Kasumi-1 (cell line): ENCODE measurements around the gene PARP15.
"Not testable (repeated sequence)": the region's sequence is repeated elsewhere in the genome, so short reads cannot be mapped to it uniquely, and the experiment has no call there.

Experiments
- DNase-seq, 2 experiments: peaks; one replicate each; lab custom pipeline; 2025; lab: John Stamatoyannopoulos, UW

The PARP15 gene

DNA sequence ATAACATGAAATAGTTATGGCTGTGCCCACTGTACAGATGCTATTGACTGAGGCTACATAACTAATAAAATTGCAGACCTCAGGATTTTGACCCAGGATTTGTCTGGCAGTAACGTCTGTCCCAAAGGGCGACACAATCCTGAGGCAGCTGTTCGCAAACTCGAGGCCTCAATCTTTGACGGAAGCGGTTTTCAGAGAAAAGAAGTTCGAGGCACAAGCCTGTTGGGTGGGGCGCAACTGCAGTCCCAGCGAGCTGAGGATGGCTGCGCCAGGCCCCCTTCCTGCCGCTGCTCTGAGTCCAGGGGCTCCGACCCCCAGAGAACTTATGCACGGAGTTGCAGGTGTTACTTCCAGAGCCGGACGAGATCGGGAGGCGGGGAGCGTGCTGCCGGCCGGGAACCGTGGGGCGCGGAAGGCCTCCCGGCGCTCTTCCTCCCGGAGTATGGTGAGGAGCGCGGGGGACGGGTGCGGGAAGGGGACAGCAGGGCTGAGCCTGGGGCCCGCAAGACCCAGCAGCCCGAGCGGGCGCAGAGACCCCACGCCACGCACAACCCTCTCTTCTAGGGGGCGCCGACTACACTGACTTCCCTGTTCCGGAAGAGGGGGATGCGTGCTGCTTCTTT lies at the start of gene PARP15:
Gene PARP15, plus strand, starts transcription at position 242 of the 623 bp plus-strand sequence. Its CDS starts 18 bp downstream, at position 260.
- DNase-seq: peak; percentile 50 to 55

GRCh38 chr3:122530164-122530563 lies 47.3 kb upstream of the PARP15 start:
- no peak for DNase-seq

GRCh38 chr3:122533480-122533879 lies 44.0 kb upstream of the PARP15 start:
- DNase-seq: no peak

DNA sequence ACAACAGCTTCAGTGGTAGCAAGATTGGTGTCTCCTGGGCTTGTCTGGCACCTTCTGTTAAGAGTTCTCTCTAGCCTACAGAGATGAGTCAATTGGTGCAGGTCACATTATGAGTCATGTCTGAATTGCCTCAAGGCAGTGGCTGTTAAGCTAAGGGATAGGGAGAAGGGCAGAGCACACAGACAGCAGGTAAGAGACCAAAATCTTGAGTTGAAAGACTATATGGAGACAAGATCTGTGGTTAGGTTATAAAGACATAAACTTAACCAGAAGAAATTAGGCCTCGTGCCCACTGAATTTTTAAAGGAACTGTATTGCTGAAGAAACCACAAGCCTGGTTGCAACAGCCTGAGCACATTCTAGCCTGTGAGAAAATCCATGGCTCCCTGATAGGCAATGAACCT lies 43.5 kb upstream of the PARP15 start:
- peak; percentile 69 to 80 for DNase-seq

DNA sequence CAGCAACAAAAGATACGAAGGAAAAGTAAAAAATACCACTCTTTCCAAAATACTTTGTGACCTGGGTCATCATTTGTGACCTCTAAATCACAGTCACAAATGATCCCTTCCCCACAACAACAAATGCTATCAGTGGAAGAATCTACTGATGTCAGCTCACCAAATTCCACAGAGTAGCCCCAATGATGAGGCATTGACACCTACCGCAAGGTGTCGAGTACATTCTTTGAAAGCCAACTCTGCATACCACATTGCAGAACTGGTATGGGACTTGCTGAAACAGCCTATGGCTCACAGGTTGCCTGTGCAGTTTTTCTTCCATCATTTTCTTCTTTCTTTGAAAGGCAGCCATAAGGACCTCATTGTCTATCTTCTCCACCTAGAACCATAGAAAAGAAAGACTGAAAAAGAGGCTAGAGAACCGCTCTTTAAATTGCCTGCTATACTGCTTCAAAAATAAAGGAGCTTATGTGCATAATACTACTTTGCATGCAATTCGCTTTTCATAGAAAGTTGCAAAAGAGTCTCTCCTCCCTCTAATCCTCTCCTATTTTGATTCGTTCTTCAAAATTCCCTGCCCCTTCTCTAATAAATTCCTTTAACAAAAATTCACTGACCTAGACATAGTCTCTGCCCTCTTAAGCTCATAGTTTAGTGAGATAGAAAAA lies 41.4 kb upstream of the PARP15 start:
- DNase-seq: no peak

- DNase-seq: no peak
Observed at GRCh38 chr3:122536632-122537001, 40.8 kb upstream of the PARP15 start.

DNA sequence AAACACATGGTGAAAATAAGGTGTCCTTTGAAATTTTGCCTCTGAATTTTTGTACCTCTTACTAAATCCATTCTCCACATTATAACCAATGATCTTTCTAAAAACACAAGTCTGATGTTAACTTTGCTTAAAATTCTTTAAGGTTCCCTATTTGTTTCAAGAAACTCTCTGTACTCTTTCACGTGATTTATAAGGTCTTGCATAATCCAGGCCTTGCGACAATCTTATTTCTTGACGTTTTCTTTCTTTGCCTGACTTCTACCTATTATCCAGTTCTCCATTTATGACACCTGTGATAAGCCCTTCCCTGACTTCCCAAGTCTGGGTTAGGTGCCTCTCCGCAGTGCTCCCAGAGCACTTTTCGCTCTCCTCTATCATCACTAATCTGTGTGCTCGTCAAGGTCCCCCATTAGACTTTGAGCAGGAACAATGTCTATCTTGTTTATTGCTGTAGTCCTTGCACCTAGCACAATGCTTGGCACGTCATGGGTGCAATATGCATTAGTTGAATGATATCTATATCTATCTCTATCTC lies 38.4 kb upstream of the PARP15 start:
- no peak for DNase-seq

DNA sequence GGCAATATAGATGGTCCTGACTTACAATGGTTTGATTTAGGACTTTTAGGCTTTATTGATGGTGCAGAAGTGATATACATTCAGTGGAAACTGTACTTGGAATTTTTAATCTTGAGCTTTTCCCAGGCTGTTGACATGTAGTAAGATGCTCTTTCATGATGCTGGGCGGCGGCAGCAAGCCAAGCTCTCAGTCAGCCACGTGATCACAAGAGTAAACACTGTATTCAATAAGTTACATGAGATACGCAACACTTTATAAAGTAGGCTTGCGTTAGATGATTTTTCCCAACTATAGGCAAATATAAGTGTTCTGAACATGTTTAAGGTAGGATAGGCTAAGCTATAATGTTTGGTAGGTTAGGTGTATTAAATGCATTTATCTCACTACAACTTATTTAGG lies 31.3 kb upstream of the PARP15 start:
- no peak for DNase-seq

DNA sequence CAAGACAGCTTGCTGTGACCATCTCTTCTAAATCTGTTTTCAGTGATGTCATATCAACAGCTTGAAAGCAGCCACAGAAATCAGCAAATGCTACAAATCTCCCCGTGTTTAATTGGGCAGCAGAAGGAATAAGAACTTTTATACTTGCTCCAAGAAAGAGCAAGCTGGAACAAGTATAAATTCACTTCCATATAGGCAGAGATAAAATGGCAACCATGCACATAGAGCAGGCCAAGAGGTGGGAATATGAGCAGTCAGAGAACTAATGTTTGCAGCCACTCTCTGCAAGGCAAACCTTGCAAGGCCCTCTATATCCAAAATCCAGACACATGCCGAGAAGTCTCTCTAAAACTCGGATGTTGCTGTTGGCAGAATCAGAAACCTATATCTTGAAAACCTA lies 29.4 kb upstream of the PARP15 start:
- DNase-seq: no peak

- no peak for DNase-seq
Observed at GRCh38 chr3:122548619-122549018, 28.8 kb upstream of the PARP15 start.

- DNase-seq: no peak
Observed at GRCh38 chr3:122553171-122553570, 24.3 kb upstream of the PARP15 start.

DNA sequence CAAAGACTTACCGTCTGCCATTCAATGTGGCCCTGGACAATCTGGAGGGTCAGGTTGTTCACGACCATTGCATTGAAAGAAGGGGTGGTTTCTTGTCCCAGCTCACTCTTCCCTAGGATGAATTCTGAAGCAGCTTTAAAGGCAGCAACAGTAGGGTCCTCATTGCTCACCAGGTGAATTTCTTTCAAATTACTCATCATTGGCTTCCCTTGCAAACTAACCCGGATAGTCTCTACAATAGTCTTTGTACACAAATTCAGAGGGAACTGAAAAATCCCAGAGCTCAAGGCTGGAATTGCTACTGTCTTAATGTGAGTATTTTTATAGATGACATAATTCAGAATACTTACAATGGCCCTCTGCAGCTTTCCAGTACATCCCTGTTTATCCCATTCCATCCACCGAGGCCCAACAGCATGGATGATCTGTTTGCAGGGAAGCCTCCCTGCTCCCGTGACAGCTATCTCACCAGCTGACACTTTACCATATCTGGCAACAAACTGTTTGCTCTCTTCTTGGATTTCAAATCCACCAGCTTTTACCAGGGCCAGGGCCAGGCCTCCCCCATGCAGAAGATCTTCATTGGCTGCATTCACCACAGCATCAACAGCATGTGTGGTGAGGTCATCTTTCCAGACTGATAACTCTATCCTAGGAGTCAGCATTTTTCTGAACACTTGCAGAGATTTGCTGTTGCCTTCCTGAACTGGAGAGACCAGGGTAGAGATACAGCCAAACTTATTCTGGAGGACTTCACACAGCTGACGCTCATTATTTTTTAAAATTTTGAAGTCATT lies 22.0 kb upstream of the PARP15 start:
- no peak for DNase-seq

- DNase-seq: no peak
Observed at GRCh38 chr3:122557356-122557755, 20.1 kb upstream of the PARP15 start.

DNA sequence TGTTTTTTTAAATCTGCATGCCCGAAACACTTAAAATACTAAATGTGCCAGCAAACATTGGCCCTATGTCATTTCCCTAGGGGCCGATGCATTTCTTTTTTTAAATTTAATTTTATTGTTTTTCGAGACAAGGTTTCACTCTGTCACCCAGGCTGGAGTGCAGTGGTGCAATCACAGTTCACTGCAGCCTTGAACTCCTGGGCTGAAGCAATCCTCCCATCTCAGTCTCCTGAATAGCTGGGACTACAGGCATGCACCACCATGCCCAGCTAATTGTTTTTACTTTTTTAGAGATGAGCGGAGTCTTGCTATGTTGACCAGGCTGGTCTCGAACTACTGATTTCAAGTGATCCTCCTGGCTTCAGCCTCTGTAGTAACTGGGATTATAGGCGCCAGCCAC lies 18.8 kb upstream of the PARP15 start:
- DNase-seq: no peak

GRCh38 chr3:122559906-122560305 lies 17.5 kb upstream of the PARP15 start:
- peak in 1 of 2 experiments; percentile 5 for DNase-seq

DNA sequence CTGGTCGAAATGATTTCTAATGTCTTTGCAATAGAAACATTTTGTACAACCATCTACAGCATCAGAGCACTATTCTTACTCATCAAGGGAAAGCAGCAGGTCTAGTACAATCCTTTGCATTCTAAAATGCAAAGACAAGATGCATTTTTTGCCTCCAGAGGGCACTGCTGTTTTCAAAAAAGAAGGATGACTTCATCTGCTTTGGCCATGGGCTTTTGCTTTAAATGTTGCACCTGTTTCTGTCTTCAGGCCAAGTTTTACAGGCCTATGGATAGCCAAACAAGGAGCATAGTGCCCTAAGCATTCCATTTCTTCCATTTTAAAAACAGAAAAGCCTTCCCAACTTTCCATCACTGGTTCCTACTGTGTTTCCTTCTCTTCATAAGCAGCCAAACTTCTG lies 16.8 kb upstream of the PARP15 start:
- DNase-seq: peak; percentile 71 to 76

DNA sequence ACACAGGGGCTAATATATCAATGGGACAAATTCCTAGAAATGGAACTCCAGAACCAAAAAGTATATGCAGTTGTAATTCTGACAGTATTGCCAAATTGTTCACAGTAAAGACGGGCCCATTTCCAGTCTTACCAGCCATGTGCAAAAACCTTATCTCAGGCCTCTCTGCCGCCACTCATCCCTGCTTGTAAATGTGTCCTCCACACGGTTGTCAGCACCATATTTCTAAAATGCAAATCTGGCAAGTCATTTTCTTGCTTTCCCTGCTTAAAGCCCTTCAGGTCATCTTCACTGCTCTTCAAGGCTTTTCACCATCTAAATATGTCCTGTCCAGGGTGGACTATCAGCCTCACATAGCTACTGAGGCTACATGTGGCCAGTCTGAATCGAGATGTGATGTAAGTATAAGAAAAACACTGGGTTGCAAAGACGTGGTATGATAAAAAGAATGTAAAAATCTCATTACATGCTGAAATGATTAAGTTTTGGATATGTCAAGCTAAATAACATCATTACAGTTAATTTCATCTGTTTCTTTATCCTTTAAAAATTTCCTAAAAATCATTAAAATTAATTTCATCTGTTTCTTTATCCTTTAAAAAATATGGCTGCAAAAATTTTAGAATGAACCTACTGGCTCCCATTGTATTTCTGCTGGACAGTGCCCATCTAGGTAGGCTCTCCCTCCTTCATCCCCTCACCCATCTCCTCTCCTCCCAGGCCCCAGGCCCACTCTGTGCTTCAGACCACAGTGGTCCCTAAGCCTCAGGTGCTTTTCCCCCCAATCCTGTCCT lies 14.3 kb upstream of the PARP15 start:
- DNase-seq: no peak

GRCh38 chr3:122563717-122564025 lies 13.8 kb upstream of the PARP15 start:
- DNase-seq: no peak

GRCh38 chr3:122564155-122564912 lies 13.1 kb upstream of the PARP15 start, which contains the start of the genes DTX3L and PARP9:
Gene DTX3L, plus strand, starts transcription at chr3:122564338. Its CDS starts 89 bp downstream, at chr3:122564427.
Gene PARP9, minus strand, starts transcription at chr3:122564300. Its CDS starts 4,680 bp downstream, at chr3:122559620.
- DNase-seq: peak; percentile 73 to 83

DNA sequence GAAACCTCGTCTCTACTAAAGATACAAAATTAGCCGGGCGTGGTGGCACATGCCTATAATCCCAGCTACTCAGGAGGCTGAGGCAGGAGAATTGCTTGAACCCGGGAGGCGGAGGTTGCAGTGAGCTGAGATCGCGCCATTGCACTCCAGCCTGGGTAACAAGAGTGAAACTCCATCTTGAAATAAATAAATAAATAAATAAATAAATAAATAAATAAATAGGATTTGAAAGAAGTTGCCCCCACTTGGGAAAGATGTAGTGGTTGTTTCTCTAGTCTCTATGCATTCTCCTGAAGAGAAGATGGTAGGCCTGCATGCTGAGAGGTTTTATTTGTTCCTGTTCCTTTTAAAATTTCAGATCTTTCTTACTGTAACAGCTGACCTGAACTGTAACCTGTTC lies 9.3 kb upstream of the PARP15 start:
- DNase-seq: not testable (repeated sequence)

DNA sequence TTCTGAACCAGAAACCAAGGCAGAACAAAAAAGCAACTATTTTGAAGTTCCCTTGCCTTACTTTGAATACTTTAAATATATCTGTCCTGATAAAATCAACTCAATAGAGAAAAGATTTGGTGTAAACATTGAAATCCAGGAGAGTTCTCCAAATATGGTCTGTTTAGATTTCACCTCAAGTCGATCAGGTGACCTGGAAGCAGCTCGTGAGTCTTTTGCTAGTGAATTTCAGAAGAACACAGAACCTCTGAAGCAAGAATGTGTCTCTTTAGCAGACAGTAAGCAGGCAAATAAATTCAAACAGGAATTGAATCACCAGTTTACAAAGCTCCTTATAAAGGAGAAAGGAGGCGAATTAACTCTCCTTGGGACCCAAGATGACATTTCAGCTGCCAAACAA lies 8.7 kb upstream of the PARP15 start:
- DNase-seq: no peak
